Upper lobe of left lung (tissue), 6 donors: Measurements from ENCODE around the gene ADD1. TPM values are rescaled to one million over a fixed set of nuclear protein-coding genes. Genes with fewer than 3 reads are reported as not detected.

Experiments used
- ATAC-seq, 2 donors: fragments of 200-7000 bp; cut with Tn5 transposase; one replicate each; pipeline ENCODE4 v1.9.1; 2022; ENCODE audit warnings: mild to moderate bottlenecking in 2 of 2, moderate library complexity in 2 of 2; ENCODE audit not compliant: low FRiP score in 2 of 2
- DNase-seq, 2 donors: peaks; one replicate each; pipeline ENCODE4 v3.0.0-alpha.2; 2019 to 2020
- H3K27ac ChIP-seq, 4 donors: fragments of 200-600 bp; sonication (generic); one replicate each; pipeline ENCODE4 v1.5.1; 2016 to 2019
- H3K27me3 ChIP-seq, 4 donors: fragments of 200-600 bp; sonication (generic); one replicate each; pipeline ENCODE4 v1.5.1; 2017 to 2019
- H3K36me3 ChIP-seq, 4 donors: fragments of 200-600 bp; sonication (generic); one replicate each; pipeline ENCODE4 v1.5.1; 2016 to 2019
- H3K4me1 ChIP-seq, 4 donors: fragments of 200-600 bp; sonication (generic); one replicate each; pipeline ENCODE4 v1.5.1; 2018 to 2019
- H3K4me3 ChIP-seq, 4 donors: fragments of 200-600 bp; sonication (generic); one replicate each; pipeline ENCODE4 v1.5.1; 2017 to 2019; ENCODE audit warnings: mild to moderate bottlenecking in 2 of 4, moderate library complexity in 1 of 4
- H3K9me3 ChIP-seq, 4 donors: fragments of 200-600 bp; sonication (generic); one replicate each; pipeline ENCODE4 v1.5.1; 2018 to 2019
- CTCF ChIP-seq, 6 experiments: fragments of 450-650 bp in 4 of 6; fragments of 200-600 bp in 2 of 6; sonication (generic) in 2 of 6; IDR thresholded peaks; one replicate each; pipeline ENCODE4 v1.5.1; 2016 to 2019; ENCODE audit warnings: antibody characterized with exemption in 6 of 6
- EP300 ChIP-seq, 4 donors: sonication (generic); formaldehyde crosslinking; IDR thresholded peaks; one replicate each; pipeline ENCODE4 v1.5.1; 2017; ENCODE audit warnings: antibody characterized with exemption in 4 of 4, control low read depth in 2 of 4
- POLR2A ChIP-seq, 4 donors: fragments of 450-650 bp; IDR thresholded peaks; one replicate each; pipeline ENCODE4 v1.5.1; 2016 to 2017; ENCODE audit warnings: antibody characterized with exemption in 4 of 4, mild to moderate bottlenecking in 2 of 4
- POLR2AphosphoS5 ChIP-seq, 2 donors: sonication (generic); formaldehyde crosslinking; IDR thresholded peaks; one replicate each; pipeline ENCODE4 v1.5.1; 2017; ENCODE audit warnings: antibody characterized with exemption in 2 of 2
- WGBS, 2 donors: methylation state at CpG; one replicate each; pipeline ENCODE4 v1.1.5; 2017 to 2018; 5-methylcytosine and 5-hydroxymethylcytosine counted together
- total RNA-seq, 6 donors: library from RNA; depleted of rRNA in 4 of 6; stranded (reverse); fragments of >200 nt in 4 of 6; gene quantifications; one replicate each; pipeline versions ENCODE4 v1.1.0 to v1.2.1, GENCODE V29; 2016 to 2021
- donor health status: DM: no; HTN: no; CAD: no; lungs with moderate emphysema.
- donor health status: DM: no; HTN: yes; CAD: no; lungs with severe emphysema.

Gene ADD1
- total RNA-seq, 6 donors from 2014 or later: 184 to 651 (median 290) TPM

GRCh38 chr4:2902126-2902525, 58.5 kb downstream of the ADD1 start:
- ATAC-seq (no peak), DNase-seq (no peak)
- 91 to 95% methylated on average over 2 of the region's 2 CpGs for WGBS, 2 donors
- no peaks in the 10 kb centered on the region for H3K9me3 ChIP-seq
- H3K27ac ChIP-seq: no peak overlapping the region
- peaks cover 36 to 100% (median 75%) of the 10 kb centered on the region in 4 donors for H3K36me3 ChIP-seq
- no peaks in the 10 kb centered on the region for H3K27me3 ChIP-seq
- H3K4me3 ChIP-seq: no peak overlapping the region
- TF ChIP-seq POLR2AphosphoS5 (IDR thresholded peaks at IDR 0.05) (no peak), EP300 (IDR thresholded peaks at IDR 0.05) (no peak), POLR2A (IDR thresholded peaks at IDR 0.05) (no peak), CTCF (IDR thresholded peaks at IDR 0.05) (no peak)
- no peaks in the 10 kb centered on the region for H3K4me1 ChIP-seq

- peaks cover 24 to 99% (median 80%) of the 10 kb centered on the region in 4 donors for H3K36me3 ChIP-seq
- no peaks in the 10 kb centered on the region for H3K27me3 ChIP-seq
- peaks cover 0 to 6% (median 4%) of the 10 kb centered on the region in 4 donors for H3K4me1 ChIP-seq
- H3K27ac ChIP-seq: no peak overlapping the region
- DNase-seq: no peak
- no peaks in the 10 kb centered on the region for H3K9me3 ChIP-seq
- WGBS, 2 donors: 96% methylated on average over 13 of the region's 13 CpGs
- no peak overlapping the region for H3K4me3 ChIP-seq
- TF ChIP-seq CTCF (IDR thresholded peaks at IDR 0.05) (no peak), POLR2A (IDR thresholded peaks at IDR 0.05) (no peak), POLR2AphosphoS5 (IDR thresholded peaks at IDR 0.05) (no peak), EP300 (IDR thresholded peaks at IDR 0.05) (no peak)
- no peak for ATAC-seq
These were observed 61.9 kb downstream of the ADD1 start for GRCh38 chr4:2905544-2905943.

- Histone ChIP-seq H3K27ac (peak overlapping the region in 1 of 4 donors; percentile 50), H3K4me3 (no peak overlapping the region), H3K4me1 (peaks cover 0 to 6% (median 4%) of the 10 kb centered on the region in 4 donors), H3K9me3 (no peaks in the 10 kb centered on the region), H3K27me3 (no peaks in the 10 kb centered on the region), H3K36me3 (peaks cover 24 to 99% (median 81%) of the 10 kb centered on the region in 4 donors)
- ATAC-seq: no peak
- TF ChIP-seq CTCF (IDR thresholded peaks at IDR 0.05) (no peak), POLR2AphosphoS5 (IDR thresholded peaks at IDR 0.05) (no peak), POLR2A (IDR thresholded peaks at IDR 0.05) (no peak), EP300 (IDR thresholded peaks at IDR 0.05) (no peak)
- WGBS, 2 donors: 61% methylated on average over 8 of the region's 8 CpGs
- DNase-seq: no peak
These were observed 62.6 kb downstream of the ADD1 start for GRCh38 chr4:2906218-2906617.

- DNase-seq: no peak
- ATAC-seq: no peak
- H3K9me3 ChIP-seq: no peaks in the 10 kb centered on the region
- H3K4me1 ChIP-seq: peaks cover 0 to 6% (median 4%) of the 10 kb centered on the region in 4 donors
- H3K27me3 ChIP-seq: no peaks in the 10 kb centered on the region
- no peak overlapping the region for H3K27ac ChIP-seq
- H3K4me3 ChIP-seq: no peak overlapping the region
- 83 to 100% methylated on average over 3 to 4 of the region's 4 CpGs for WGBS, 2 donors
- peaks cover 24 to 99% (median 87%) of the 10 kb centered on the region in 4 donors for H3K36me3 ChIP-seq
- TF ChIP-seq POLR2AphosphoS5 (IDR thresholded peaks at IDR 0.05): no peak
- TF ChIP-seq EP300 (IDR thresholded peaks at IDR 0.05): no peak
- no peak for TF ChIP-seq POLR2A (IDR thresholded peaks at IDR 0.05)
These were observed 63.6 kb downstream of the ADD1 start for GRCh38 chr4:2907226-2907625.

GRCh38 chr4:2907706-2908293, 64.2 kb downstream of the ADD1 start:
- no peak for TF ChIP-seq CTCF (IDR thresholded peaks at IDR 0.05)
- TF ChIP-seq EP300 (IDR thresholded peaks at IDR 0.05): no peak
- no peak for TF ChIP-seq POLR2AphosphoS5 (IDR thresholded peaks at IDR 0.05)
- no peak for TF ChIP-seq POLR2A (IDR thresholded peaks at IDR 0.05)
- H3K36me3 ChIP-seq: peaks cover 24 to 99% (median 87%) of the 10 kb centered on the region in 4 donors
- H3K27me3 ChIP-seq: no peaks in the 10 kb centered on the region
- H3K4me1 ChIP-seq: peaks cover under 1 to 6% (median 4%) of the 10 kb centered on the region in 4 donors
- DNase-seq (peak in 1 of 2 donors; percentile 54), ATAC-seq (peak in 1 of 2 donors; percentile 24)
- H3K9me3 ChIP-seq: no peaks in the 10 kb centered on the region
- no peak overlapping the region for H3K4me3 ChIP-seq
- 69 to 75% methylated on average over 9 to 11 of the region's 11 CpGs for WGBS, 2 donors
- H3K27ac ChIP-seq: peak overlapping the region in 1 of 4 donors; percentile 23
